Activated T-cell treated with anti-CD3 and anti-CD28 coated beads for 24 hours (primary cell): ENCODE measurements around the gene PARP1.
A peak's percentile ranks its signal among the peaks of the same experiment; 100 is the strongest.
"Not testable (repeated sequence)": the region's sequence is repeated elsewhere in the genome, so short reads cannot be mapped to it uniquely, and the experiment has no call there.

Experiments
- DNase-seq: peaks from one replicate; pipeline ENCODE4 v3.0.0-alpha.2; 2020; ENCODE audit warnings: low read depth

PARP1 gene

DNA sequence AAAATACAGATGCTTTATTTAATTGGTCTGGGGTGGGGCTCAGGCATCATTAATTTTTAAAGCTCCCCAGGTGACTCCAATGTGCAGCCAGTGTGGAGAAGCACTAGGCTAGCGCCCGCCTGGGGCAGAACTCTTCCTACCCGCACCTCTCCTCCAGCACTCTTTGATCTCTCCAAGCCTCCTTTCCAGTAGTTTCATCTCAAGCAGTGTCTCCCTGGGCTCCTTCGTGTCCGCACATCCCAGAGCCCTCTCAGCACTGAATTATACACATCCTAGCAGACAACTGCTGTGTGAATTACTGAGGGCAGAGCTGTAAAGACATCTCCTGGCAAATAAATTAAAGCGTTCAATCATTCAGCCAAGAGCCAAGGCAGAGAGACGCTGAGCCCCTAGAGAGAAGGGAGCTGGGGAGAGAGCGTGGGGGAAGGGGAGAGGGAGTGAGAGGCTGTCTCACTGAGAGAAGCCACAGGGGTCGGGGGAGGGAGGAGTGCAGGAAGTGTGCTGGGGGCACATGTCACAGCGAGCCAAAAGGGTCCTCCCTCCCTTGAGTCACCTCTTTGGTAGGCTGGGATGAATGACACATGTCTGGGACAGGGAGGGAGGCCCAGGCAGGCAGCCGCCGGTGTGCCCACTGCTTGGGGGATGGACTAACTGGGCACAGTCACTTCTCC, 21.0 kb upstream of the PARP1 start:
- no peak for DNase-seq

- DNase-seq = no peak
Measured at GRCh38 chr1:226428348-226428747, 20.5 kb upstream of the PARP1 start.

DNA sequence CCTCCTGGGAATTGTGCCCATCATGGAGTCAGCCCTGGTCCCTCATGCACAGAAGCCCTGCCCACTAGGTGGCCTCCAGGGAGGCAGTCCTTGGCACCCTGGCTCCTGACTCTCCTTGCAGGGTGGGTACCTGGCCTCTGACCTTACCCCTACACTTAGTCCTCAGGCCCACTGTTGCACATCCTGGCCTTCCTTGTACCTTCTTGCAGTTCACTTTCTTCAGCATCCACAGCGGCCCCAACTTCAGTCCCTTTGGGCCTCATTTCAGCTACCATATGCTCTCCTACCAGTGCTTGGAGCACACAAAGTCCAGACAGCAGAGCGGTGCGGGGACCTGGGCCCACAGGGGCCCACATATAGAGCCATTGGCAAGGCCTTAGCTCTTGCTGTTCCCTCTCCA, 19.2 kb upstream of the PARP1 start:
- no peak for DNase-seq

DNA sequence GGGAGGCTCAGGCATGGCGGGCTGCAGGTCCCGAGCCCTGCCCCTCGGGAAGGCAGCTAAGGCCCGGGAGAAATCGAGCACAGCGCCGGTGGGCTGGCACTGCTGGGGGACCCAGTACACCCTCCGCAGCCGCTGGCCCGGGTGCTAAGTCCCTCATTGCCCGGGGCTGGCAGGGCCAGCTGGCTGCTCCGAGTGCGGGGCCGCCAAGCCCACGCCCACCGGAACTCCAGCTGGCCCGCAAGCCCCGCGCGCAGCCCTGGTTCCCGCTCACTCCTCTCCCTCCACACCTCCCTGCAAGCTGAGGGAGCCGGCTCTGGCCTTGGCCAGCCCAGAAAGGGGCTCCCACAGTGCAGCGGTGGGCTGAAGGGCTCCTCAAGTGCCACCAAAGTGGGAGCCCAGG, 18.5 kb upstream of the PARP1 start:
- not testable (repeated sequence) for DNase-seq

- peak; percentile 26 for DNase-seq
Measured at GRCh38 chr1:226425431-226426031, 17.6 kb upstream of the PARP1 start.

- no peak for DNase-seq
Measured at GRCh38 chr1:226425004-226425378, 17.1 kb upstream of the PARP1 start.

DNA sequence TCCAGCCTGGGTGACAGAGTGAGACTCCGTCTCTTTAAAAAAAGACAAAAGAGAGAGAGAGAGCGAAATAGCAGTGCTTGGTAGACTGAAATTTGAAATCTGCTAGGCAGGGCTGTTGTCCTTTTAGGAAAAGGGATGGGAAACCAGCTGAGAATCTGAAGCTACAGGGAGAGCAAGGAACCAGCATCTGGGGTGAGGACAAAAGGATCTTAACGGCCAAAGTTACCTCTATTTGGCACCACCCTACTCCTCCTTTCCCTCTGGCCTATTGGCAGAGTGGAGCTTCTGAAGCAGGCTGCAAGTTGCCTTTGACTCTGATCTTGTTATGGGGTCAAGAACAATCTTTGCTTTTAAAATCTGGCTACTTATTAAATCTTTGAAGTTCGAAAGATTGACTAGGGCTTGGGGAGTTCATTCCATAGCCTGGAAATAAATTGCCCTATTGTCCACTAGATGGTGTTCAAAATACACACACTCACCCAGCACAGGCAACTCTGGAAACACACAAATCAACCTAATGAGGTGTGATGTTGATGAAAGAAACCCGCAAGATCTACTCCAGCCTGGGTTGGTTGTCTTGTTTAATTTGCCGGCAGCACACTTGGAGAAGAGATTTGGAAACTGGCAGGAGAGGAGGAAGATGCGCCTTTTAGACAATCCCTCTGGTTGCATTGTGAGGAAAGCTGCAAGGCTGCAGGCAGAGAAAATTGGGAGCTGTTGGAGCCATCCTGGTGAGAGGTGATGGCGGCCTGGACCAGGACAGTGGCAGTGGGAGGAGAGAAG, 16.5 kb upstream of the PARP1 start:
- no peak for DNase-seq

- DNase-seq = no peak
Measured at GRCh38 chr1:226422478-226422877, 14.6 kb upstream of the PARP1 start.

DNA sequence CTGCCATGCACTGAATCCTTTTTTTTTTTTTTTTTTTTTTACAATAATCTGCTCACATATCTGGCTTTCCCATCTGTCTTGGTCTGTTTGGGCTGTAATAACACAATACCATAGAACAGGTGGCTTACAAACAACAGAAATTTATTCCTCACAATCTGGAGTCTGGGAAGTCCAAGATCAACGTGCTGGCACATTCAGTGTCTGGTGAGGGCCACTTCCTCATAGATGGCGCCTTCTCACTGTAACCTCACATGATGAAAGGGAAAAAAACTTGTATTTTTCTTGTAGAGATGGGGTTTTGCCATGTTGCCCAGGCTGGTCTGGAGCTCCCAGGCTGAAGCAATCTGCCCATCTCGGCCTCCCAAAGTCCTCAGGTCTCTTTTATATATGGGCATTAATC, 13.0 kb upstream of the PARP1 start:
- DNase-seq = no peak

- no peak for DNase-seq
Measured at GRCh38 chr1:226420328-226420727, 12.4 kb upstream of the PARP1 start.

- no peak for DNase-seq
Measured at GRCh38 chr1:226419284-226420029, 11.6 kb upstream of the PARP1 start.

GRCh38 chr1:226417830-226418546, 10.1 kb upstream of the PARP1 start:
- DNase-seq = no peak

DNA sequence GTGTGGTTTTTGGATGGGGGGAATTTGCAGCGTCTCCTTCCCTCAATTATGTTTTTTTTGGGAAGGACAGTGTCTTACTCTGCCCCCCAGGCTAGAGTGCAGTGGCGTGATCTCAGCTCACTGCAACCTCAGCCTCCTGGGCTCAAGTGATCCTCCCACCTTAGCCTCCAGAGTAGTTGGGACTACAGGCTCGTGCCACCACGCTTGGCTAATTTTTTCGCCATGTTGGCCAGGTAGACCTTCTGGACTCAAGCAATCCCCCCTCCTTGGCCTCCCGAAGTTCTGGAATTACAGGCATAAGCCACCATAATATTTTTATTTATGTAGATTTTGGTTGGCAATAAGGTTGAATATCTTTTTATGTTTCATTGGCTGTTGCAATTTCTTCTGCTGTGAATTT, 9.5 kb upstream of the PARP1 start:
- DNase-seq = no peak

DNA sequence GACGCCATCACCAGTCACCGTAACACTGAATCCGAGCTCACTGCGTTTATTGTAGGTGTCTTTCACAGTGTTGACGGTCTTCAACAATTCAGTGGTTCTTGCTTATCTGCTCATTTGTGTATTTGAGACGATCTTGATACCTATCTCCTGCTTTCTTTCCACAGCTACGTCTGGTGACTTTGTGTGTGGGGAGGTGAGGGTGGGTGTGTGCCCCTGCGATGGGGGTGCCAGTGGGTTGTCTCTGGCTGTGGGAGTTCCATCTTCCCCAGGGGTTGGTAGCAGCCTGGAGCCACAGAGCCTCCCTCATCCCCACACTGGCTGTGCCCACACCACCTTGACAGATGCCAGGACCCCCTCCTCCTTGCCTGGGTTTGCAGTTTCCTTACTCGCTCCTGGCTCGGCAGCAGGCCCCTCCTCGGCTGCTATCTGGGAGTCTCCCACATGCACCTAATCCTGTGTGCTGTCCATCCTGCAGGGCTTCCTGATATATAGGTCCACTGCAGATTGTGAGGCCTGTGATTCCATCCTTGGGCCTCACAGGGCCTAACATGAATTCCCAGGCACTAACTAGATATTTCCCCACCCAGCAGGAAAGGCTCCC, 6.3 kb upstream of the PARP1 start:
- no peak for DNase-seq

GRCh38 chr1:226411619-226412018, 3.7 kb upstream of the PARP1 start:
- no peak for DNase-seq

DNA sequence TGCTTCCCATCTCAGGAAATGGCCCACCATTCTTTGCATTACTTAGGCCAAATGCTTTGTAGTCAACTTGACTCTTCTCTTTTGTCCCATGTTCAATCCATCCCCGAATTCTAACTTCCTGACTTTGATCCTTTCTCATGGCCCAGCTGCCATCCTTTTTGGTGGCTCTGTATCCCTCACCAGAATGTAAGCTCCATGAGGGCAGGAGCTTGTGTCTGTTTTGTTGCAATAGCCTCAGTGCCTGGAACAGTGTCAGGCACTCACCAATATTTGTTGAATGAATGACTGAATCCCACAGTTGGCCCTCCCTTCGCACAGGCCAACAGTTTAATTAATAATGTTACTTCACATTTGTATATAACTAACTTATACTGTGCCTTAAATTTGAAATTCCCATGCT, 3.1 kb upstream of the PARP1 start:
- no peak for DNase-seq

DNA sequence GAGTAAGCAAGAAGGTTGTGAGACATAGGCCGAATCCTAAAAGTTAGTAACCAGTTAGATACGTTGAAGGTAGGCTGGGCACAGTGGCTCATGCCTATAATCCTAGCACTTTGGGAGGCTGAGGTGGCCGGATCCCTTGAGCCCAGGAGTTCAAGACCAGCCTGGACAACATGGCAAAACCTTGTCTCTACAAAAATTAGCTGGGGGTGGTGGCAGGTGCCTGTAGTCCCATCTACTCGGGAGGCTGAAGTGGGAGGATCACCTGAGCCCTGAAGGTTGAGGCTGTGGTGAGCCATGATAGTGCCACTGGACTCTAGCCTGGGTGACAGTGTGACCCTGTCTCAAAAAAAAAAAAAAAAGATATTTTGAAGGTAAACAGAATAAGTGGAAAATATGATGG, 1.5 kb upstream of the PARP1 start:
- no peak for DNase-seq

DNA sequence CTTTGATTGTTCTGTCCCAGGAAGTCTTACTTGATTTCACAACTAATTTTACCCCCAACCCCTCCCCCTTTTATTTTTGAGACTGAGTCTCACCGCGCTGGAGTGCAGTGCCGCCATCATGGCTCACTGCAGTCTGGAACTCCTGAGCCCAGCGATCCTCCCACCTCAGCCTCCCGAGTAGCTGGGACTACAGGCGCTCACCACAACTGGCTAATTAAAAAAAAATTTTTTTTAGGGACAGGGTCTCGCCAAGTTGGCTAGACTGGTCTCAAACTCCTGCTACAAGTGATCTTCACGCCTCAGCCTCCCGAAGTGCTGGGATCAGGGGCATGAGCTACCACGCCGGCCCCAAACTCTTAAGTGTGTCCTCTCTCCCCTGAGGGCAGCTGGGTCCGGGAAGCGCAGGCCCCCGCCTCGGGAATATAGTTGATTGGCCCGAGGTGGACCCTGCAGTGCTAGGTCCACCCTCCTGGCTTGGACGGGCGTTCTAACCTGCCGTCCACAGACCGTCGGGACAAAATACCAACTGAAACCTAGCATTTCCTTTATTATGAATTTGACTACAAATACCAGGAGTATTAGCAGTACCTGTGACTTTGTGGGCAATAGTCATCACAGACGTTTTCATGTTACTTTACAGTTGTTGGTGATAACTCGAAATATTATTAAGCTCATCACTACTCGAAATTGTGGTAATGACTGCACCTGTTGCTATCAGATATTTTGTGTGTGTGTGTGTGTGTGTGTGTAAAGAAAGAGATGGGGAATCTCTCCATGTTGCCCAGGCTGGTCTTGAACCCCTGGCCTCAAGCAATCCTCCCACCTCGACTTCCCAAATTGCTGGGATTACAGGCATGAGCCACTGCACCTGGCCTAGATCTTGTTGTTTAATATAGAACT, 642 bp upstream of the PARP1 start:
- no peak for DNase-seq

- no peak for DNase-seq
Measured at GRCh38 chr1:226407199-226407496, 745 bp downstream of the PARP1 start.

DNA sequence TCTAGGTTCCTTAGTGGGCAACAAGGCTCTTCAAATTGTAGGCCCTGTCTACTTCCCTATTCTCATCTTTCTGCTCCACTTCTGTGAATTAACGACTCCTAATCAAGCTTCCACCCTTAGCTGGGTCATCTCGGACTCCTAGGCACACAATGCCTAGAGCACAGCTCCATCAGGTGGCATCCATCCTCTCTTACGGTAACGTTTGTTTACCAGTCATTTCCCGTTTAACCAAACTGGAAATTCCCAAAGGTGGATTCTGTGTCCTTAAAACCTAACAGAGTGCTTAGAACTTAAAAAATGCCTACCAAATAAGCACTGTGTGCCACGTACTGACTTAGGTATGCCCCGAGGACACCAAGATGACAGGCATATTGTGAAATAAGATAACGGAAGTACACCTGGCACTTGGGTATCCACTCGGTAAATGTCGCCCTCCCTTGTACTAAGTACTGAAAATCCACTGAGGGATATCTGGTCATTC, 1.5 kb downstream of the PARP1 start:
- no peak for DNase-seq
